ENCODE results near the gene CACNA2D4.
"Not testable (repeated sequence)": the region's sequence is repeated elsewhere in the genome, so short reads cannot be mapped to it uniquely, and the experiment has no call there.

CACNA2D4 gene

DNA sequence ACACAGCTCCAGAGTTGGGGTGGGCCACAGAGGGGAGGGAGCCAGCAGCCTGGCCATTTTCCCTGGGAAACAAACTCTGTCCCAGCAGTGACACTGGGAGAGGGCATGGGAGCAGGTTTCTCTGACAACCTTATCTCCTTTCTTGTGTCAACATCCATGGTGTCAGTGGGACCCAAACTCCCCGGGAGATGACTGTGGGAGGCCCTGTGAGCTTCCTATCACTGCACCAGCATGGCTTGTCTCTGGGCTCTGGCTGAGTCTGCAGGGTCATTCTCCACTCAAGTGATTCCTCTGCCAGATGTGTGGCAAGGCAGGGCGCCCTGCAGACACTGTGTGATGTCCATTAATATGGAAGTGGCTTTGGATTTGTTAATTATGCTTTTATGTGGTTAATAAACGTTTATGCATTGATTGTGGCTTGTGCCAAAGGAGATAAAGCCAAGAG lies 88.0 kb downstream of the CACNA2D4 start:
- no peak for DNase-seq

- DNase-seq = no peak
Observed at GRCh38 chr12:1829306-1829900, 89.0 kb downstream of the CACNA2D4 start.

GRCh38 chr12:1828856-1829255 lies 89.6 kb downstream of the CACNA2D4 start:
- DNase-seq = peak; percentile 79

GRCh38 chr12:1827826-1828805 lies 90.3 kb downstream of the CACNA2D4 start:
- peak; percentile 89 for DNase-seq

GRCh38 chr12:1826867-1827705 lies 91.4 kb downstream of the CACNA2D4 start:
- peak; percentile 83 for DNase-seq

DNA sequence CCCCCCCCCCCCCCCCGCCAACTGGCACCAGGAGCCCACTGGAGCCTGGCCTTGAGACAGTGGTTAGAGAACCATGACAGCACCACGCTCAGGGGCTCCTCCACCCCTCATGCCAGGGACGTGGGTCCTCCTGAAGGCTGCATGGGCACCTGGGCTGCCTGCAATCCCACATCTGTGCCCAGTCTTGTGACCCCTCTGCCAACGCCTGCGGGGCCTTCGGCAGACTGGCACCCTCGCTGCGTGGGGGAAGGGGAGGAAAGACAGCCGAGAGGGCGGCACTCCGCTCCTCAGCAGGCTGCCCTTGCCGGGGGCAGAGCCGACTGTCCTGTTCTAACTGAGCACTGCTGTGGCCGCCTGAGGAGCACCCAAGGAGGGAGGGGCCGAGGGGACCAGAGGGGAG lies 92.1 kb downstream of the CACNA2D4 start:
- DNase-seq = no peak

- peak; percentile 25 for DNase-seq
Observed at GRCh38 chr12:1825382-1826102, 92.9 kb downstream of the CACNA2D4 start.

DNA sequence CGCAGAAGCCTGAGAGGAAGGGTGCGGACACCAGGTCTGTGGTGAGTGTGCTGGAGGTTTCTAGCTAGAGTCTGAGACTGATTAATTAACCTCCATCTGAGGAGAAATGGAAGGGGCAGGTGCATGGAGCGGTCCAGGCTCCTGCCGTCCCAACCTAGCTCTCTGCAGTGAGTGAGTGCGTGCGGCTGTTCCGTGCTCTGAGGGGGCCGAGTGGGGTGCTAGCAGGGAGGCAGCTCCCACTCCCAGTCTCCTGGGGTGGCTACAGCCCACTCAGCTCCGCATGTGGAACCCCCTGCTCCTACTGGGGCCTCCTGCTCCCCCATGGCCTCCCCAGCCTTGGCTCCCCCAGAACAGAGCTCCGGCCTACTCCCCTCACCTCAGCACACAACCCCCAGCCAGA lies 95.2 kb downstream of the CACNA2D4 start:
- no peak for DNase-seq

- no peak for DNase-seq
Observed at GRCh38 chr12:1822699-1823098, 95.8 kb downstream of the CACNA2D4 start.

- DNase-seq = peak; percentile 80
Observed at GRCh38 chr12:1821805-1822204, 96.6 kb downstream of the CACNA2D4 start.

GRCh38 chr12:1820896-1821291 lies 97.6 kb downstream of the CACNA2D4 start:
- DNase-seq = no peak

DNA sequence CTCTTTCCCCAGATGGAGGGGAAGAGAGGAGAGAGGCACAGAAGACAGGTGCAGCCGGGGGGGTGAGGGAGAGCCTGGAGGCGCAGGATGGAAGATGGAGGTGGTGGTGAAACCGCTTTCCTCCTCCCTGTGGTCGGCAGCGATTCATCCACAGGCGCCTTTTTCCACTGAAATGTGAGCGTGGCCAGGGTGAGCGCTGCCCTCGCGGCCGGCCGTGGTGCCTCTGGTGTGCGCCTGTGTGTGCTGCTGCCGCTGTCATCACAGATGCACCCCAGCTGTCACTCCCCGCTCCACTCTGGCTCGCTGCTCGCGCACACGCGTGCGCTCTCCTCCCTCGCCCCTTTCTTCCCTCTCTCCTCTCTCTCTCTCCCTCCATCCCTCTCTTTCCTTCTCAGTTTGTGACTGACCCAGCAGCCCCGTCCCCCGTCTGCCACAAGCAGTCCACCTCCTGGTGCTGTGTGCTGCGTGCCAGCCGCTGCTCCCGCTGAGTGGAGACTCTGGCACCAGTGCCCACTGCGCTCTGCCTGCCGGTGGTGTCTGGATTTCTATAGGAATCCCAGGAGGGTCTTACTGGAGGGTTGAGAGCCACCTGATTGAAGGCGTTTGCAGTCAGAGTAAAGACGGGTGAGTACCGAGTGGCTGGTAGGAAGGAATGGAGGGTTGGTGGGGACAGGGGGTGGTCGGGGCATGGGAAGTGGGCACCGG lies 98.1 kb downstream of the CACNA2D4 start, which contains the start of gene LRTM2:
Gene LRTM2 (plus strand): TSS at position 375 of the 705 bp plus-strand sequence. CDS start 7,584 bp downstream, outside the sequence.
- peak; percentile 82 for DNase-seq

- DNase-seq = no peak
Observed at GRCh38 chr12:1819571-1819970, 98.9 kb downstream of the CACNA2D4 start.

DNA sequence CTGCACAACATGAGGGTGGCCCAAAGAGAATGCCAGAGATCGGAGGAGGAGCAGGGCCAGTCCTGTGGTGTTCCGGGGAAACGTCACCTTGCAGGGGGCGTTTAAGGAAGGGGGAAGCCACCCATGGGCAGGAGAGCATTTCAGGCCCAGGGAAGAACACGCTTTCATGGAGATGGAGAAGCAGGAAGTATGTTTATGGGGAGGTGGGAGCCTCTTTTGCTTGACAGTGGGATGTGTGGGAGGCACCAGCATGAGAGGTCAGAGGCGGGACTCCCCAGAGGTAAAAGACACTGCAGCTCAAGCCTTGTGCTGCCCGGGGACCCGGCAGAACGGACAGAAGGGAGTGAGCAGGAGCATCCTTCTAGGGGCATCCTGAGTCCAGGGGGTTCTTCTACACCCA lies 99.4 kb downstream of the CACNA2D4 start:
- DNase-seq = no peak

DNA sequence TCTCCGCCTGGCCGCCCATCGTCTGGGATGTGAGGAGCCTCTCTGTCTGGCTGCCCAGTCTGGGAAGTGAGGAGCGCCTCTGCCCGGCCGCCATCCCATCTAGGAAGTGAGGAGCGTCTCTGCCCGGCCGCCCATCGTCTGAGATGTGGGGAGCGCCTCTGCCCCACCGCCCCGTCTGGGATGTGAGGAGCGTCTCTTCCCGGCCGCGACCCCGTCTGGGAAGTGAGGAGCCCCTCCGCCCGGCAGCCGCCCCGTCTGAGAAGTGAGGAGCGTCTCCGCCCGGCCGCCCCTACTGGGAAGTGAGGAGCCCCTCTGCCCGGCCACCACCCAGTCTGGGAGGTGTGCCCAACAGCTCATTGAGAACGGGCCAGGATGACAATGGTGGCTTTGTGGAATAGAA lies 100.5 kb downstream of the CACNA2D4 start:
- DNase-seq = not testable (repeated sequence)

DNA sequence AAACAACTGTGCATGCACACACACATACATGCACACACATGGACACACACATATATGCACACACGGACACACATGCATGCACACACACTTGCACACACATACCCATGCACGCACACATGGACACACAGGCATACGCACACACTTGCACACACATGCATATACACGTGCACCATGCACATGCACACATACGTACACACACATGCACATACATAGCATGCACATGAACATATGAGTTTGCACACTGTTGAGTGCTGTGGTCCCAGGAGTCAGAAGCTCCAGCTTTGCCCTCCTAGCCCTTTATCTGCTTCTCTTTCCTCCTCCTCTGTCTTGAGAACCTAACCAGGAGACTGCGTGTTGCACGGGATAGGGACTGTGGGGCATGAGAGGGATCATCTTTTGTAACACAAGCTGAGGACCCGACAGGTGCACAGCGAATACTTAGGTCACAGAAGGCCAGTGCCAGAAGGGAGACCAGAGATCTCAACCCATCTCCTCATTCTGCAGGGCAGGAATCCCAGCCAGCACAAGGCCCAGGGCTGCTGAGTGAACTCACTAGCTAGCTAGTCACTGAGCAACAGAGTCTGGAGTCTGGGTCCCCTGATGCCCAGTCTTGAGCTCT lies 101.6 kb downstream of the CACNA2D4 start:
- DNase-seq = no peak

- DNase-seq = no peak
Observed at GRCh38 chr12:1815814-1816729, 102.4 kb downstream of the CACNA2D4 start.

DNA sequence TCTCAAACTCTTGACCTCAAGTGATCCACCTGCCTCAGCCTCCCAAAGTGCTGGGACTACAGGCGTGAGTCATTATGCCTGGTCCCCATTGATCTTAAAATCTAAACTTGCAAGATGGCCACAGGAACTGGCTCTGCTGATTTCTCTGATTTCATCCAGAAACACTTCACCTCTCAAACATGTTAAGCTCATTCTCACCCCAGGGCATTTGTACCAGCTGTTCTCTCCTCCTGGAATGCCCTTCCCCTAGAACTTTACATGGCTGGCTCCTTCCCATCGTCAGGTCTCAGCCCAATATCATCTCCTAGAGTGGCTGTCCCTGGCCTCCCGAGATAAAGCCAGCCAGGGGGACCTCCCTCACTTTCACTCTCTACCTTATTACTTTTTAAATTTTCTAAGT lies 103.3 kb downstream of the CACNA2D4 start:
- DNase-seq = no peak

DNA sequence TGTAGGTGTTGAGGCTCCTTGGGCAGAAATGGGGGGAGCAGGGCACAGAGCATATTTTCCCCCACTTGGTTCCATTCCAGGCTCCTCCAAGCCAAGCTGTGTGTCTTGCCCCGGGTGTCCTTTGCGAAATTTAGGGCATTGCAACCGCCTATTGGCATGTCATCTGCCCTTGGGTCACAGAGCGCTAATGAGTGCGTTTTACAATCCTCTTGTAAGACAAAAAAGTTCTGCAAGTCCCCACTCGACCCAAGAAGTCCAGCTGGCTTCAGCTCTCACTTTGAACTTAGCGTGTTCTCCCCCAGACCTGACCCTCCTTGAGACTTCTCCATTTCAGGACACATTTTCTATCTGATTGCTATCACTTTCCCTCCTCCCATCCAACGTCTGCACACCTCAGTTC lies 104.2 kb downstream of the CACNA2D4 start:
- DNase-seq = no peak

DNA sequence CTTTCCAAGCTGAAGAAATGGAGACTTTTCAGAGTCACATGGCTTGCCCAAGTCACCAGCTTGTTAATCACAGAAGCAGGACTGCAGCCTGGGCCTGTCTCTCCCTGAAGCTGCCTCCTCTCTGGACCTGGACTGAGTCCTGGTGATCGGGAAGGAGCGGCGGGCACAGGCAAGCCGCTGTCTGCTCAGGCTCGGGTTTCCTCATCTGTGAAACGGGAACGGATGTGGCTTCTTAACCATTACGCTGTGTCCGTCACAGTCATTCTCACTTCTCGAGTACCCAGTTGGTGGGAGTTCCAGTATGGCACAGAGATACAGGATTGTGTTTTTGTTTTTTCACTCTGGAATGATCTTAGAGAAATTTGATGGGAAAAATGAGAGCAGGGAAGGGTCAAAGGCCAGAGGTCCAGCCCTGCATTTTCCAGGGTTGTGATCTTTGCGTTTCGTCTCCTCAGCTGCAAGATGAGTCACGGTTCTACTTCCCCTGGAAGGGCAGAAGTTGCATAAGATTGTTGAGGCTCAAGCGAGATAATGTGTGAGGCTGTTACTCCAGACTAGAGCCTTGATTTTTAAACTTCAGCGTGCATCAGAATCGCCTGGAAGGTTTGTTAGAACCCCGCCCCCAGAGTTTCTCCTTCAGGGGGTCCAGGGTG lies 105.7 kb downstream of the CACNA2D4 start:
- DNase-seq = no peak

All from NCI-H2171 (cell line).